GM10266 (cell line): ENCODE measurements around the gene ATP8A2.
"Not testable (repeated sequence)": the region's sequence is repeated elsewhere in the genome, so short reads cannot be mapped to it uniquely, and the experiment has no call there.

Source experiments
- DNase-seq: peaks from one replicate; pipeline ENCODE4 v3.0.0; 2012; ENCODE audit errors: extremely low spot score
- TF ChIP-seq, protein P1 (sequence below): IDR thresholded peaks from 2 replicates; pipeline ENCODE4 v1.5.1; 2012; ENCODE audit warnings: mild to moderate bottlenecking, low read depth; ENCODE audit not compliant: control insufficient read depth, insufficient read depth; ENCODE audit errors: missing control alignments

ATP8A2 gene

DNA sequence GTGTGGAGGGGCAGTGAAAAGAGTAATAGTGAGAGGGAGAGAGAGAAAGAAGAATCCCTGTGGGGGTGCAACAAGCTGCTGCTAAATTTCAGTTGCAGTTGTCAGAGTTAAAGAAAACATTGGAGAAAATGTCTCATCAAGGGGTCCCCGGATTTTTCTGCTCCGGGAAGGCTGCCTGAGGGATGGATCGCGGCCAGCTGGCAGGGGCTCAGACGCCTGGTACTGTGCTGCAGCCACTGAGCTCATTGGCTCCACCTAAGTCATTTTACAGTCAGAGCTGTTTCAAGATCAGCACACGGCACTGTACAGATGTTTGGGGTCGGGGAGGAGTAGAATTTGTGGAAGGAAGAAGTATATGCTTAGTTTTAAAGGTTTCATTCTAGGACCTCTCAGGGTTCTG lies 573.8 kb downstream of the ATP8A2 start:
- DNase-seq: no peak
- TF ChIP-seq, protein P1, sequence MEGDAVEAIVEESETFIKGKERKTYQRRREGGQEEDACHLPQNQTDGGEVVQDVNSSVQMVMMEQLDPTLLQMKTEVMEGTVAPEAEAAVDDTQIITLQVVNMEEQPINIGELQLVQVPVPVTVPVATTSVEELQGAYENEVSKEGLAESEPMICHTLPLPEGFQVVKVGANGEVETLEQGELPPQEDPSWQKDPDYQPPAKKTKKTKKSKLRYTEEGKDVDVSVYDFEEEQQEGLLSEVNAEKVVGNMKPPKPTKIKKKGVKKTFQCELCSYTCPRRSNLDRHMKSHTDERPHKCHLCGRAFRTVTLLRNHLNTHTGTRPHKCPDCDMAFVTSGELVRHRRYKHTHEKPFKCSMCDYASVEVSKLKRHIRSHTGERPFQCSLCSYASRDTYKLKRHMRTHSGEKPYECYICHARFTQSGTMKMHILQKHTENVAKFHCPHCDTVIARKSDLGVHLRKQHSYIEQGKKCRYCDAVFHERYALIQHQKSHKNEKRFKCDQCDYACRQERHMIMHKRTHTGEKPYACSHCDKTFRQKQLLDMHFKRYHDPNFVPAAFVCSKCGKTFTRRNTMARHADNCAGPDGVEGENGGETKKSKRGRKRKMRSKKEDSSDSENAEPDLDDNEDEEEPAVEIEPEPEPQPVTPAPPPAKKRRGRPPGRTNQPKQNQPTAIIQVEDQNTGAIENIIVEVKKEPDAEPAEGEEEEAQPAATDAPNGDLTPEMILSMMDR: no peak

DNA sequence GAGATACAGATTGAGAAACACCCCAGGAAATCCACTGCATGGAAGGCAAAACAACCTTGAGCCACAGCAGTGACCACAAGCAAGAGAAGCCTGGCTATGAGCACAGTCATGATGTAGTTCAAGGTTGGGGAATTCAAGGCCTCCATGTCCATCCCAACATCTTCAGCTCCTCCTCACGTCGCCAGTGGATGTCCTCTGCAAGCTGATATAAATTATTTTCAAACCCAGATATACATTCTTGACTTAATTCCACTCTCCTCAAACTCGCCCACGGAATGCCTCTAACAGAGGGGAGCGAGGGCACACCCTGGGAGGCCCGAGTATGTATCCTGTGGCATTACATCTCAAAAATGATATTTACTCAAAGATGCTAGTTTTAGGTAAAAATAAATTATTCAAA lies 574.5 kb downstream of the ATP8A2 start:
- DNase-seq: no peak
- TF ChIP-seq, protein P1: no peak

DNA sequence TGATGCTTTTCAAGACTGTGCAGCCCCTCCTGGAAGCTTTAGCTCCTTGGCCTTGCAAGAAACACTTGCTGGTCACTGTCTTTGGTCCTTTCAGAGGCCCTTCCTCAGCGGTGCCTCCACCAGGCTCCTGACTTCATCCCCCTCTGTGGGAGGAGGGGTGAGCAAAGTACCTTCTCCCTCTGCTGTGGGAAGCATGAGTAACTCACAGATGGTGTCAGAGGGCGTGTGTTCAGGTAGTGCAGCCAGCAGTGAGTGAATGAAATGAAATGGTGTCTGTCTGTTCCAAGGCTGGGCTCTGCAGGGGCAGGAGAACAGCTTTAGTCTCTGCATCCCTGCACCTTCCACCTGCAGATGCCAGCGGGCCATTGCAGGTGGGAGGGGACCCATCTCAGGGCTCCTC lies 577.1 kb downstream of the ATP8A2 start:
- DNase-seq: no peak
- TF ChIP-seq, protein P1: no peak

DNA sequence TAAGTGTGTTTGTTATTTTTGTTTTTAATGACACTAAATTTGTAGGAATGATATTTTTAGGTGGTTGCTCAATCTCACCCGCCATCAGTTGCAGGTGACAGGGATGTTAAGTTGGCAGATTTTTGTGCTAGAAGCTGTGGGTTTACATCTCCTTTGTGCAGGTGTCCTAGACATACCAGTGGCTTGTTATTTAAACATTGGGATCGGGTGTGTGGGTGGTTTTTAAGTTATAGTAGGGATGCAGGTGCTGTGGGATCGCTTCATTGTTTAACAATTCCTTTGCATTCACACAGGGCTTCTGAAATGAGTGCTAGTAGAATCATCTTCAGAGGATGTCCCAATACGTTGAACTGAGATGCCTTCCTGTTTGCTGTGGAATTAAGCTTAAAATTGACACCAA lies 580.1 kb downstream of the ATP8A2 start:
- DNase-seq: no peak
- TF ChIP-seq, protein P1: no peak

DNA sequence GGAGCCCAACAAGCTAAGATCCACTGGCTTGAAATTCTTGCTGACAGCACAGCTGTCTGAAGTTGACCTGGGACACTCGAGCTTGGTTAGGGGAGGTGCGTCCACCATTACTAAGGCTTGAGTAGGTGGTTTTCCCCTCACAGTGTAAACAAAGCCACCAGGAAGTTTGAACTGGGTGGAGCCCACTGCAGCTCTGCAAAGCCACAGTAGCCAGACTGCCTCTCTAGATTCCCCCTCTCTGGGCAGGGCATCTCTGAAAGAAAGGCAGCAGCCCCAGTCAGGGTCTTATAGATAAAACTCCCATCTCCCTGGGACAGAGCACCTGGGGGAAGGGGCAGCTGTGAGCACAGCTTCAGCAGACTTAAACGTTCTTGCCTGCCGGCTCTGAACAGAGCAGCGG lies 582.3 kb downstream of the ATP8A2 start:
- DNase-seq: not testable (repeated sequence)

DNA sequence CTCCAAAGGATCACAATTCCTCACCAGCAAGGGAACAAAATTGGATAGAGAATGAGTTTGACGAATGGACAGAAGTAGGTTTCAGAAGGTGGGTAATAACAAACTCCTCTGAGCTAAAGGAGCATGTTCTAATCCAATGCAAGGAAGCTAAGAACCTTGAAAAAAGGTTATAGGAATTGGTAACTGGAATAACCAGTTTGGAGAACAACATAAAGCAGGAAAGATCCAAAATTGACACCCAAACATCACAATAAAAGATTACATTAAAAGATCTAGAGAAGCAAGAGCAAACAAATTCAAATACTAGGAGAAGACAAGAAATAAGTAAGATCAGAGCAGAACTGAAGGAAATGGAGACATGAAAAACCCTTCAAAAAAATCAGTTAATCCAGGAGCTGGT lies 583.2 kb downstream of the ATP8A2 start:
- not testable (repeated sequence) for DNase-seq

DNA sequence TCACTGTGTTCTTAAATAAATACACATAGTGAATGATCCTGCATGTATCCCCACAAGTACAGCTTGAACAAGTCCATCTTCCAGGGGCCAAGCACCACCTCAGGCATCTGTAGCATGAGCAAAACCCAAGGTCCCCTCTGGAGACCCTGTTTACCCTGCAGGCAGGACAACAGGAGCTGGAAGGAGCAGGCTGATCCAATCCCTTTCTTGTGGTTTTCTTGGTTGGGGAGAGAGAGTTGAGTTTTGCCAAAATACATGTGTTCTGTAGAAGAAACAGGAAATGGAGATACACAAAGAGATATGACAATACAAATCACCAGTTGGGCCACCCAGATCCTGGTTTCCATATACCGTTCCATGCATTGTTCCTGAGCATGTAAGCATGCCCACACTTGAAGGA lies 587.2 kb downstream of the ATP8A2 start:
- TF ChIP-seq, protein P1: no peak
- DNase-seq: no peak

DNA sequence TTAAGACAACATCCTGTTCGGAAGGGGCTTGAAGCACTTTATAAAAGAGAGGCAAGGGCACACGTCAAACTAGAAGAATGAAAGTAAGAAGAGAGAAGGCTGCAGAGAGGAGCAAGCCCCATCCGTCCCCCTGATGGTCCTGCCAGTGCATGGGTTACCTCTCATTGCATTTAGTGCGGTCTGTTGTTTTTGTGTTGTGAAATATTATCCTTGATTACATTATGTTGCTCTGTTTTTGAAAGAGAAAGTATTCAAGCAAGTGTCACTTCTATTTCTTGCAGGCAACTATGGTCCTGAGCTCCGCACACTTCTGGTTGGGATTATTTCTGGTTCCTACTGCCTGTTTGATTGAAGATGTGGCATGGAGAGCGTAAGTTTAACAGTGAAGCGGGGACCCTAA lies 589.5 kb downstream of the ATP8A2 start:
- TF ChIP-seq, protein P1: no peak
- no peak for DNase-seq
